ENCODE measurements around the gene WDR88. TPM values are rescaled to one million over a fixed set of nuclear protein-coding genes. Genes with fewer than 3 reads are reported as not detected.

WDR88 gene
- total RNA-seq, 2 donors from 2014 or later = not detected

GRCh38 chr19:33206261-33207039 is 74.5 kb downstream of the WDR88 start:
- intact Hi-C loops (cut with DNase I) = no loop called here
- Histone ChIP-seq H3K27me3 (no peaks in the 10 kb centered on the region), H3K27ac (no peak overlapping the region), H3K4me1 (no peaks in the 10 kb centered on the region), H3K4me3 (no peak overlapping the region), H3K36me3 (replicated peaks in 1 of 2; ENCODE audit: insufficient read depth in 1 of 2, low read depth in 2 of 2) (no peaks in the 10 kb centered on the region), H3K9me3 (no peaks in the 10 kb centered on the region)
- no peak for ATAC-seq
- TF ChIP-seq, protein P1, sequence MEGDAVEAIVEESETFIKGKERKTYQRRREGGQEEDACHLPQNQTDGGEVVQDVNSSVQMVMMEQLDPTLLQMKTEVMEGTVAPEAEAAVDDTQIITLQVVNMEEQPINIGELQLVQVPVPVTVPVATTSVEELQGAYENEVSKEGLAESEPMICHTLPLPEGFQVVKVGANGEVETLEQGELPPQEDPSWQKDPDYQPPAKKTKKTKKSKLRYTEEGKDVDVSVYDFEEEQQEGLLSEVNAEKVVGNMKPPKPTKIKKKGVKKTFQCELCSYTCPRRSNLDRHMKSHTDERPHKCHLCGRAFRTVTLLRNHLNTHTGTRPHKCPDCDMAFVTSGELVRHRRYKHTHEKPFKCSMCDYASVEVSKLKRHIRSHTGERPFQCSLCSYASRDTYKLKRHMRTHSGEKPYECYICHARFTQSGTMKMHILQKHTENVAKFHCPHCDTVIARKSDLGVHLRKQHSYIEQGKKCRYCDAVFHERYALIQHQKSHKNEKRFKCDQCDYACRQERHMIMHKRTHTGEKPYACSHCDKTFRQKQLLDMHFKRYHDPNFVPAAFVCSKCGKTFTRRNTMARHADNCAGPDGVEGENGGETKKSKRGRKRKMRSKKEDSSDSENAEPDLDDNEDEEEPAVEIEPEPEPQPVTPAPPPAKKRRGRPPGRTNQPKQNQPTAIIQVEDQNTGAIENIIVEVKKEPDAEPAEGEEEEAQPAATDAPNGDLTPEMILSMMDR (IDR thresholded peaks at IDR 0.05) = no peak
- no peak for TF ChIP-seq POLR2A (IDR thresholded peaks at IDR 0.05)
- WGBS, 2 donors = 96 to 99% methylated on average over 16 to 37 of the region's 38 CpGs
- no peak for DNase-seq

DNA sequence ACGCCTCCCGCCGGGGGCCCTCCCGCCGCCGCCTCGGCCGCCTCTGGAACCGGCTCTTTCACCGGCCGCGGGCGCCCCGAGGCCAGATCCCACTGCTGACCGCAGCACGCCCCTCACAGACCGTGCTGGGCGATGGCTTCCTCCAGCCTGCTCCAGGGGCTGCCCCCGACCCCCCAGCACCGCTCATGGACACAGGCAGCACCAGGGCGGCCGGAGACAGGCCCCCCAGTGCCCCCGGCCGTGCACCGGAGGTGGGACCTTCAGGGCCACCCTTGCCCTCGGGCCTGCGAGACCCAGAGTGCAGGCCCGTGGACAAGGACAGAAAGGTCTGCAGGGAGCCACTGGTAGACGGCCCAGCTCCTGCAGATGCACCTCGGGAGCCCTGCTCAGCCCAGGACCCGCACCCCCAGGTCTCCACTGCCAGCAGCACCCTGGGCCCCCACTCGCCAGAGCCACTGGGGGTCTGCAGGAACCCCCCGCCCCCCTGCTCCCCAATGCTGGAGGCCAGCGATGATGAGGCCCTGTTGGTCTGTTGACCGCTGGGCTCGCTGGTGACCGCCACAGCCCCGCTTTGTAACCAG is 75.2 kb downstream of the WDR88 start:
- H3K4me3 ChIP-seq = no peak overlapping the region
- no peaks in the 10 kb centered on the region for H3K36me3 ChIP-seq (replicated peaks in 1 of 2; ENCODE audit: insufficient read depth in 1 of 2, low read depth in 2 of 2)
- no peak for DNase-seq
- H3K9me3 ChIP-seq = no peaks in the 10 kb centered on the region
- 90 to 91% methylated on average over 9 to 33 of the region's 38 CpGs for WGBS, 2 donors
- intact Hi-C loops (cut with DNase I) = no loop called here
- TF ChIP-seq POLR2A (IDR thresholded peaks at IDR 0.05) = no peak
- TF ChIP-seq, protein P1 (IDR thresholded peaks at IDR 0.05) = no peak
- ATAC-seq = no peak
- no peaks in the 10 kb centered on the region for H3K27me3 ChIP-seq
- no peak overlapping the region for H3K27ac ChIP-seq
- H3K4me1 ChIP-seq = no peaks in the 10 kb centered on the region

DNA sequence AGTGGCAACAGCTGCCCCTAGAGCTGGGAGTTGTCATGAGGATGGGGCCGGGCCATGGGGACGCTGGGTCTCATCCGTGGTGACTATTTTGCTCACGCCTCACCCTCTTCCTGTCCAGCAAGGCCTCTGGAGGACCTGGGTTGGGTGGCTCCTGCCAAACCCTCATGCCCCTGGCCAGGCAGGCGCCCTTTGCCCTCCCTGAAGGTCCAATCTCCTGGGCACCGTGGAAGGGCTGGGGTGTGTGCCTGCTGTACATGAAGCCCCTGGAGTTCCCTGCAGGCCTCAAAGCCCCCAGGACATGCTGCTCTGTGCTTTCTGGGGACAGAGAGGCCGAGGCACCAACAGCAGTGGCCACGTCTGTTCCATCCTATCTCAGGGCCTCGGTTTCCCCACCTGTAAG is 76.0 kb downstream of the WDR88 start:
- WGBS, 2 donors = 89 to 96% methylated on average over 4 to 9 of the region's 9 CpGs
- Histone ChIP-seq H3K36me3 (replicated peaks in 1 of 2; ENCODE audit: insufficient read depth in 1 of 2, low read depth in 2 of 2) (no peaks in the 10 kb centered on the region), H3K27me3 (no peaks in the 10 kb centered on the region), H3K9me3 (no peaks in the 10 kb centered on the region), H3K4me1 (peaks cover 1% of the 10 kb centered on the region), H3K27ac (no peak overlapping the region), H3K4me3 (no peak overlapping the region)
- intact Hi-C loops (cut with DNase I) = no loop called here
- DNase-seq (no peak), ATAC-seq (no peak)
- TF ChIP-seq, protein P1 (IDR thresholded peaks at IDR 0.05) = no peak
- no peak for TF ChIP-seq POLR2A (IDR thresholded peaks at IDR 0.05)

GRCh38 chr19:33208371-33208895 is 76.5 kb downstream of the WDR88 start:
- peaks cover 5% of the 10 kb centered on the region for H3K4me1 ChIP-seq
- H3K27ac ChIP-seq = no peak overlapping the region
- no peaks in the 10 kb centered on the region for H3K36me3 ChIP-seq (replicated peaks in 1 of 2; ENCODE audit: insufficient read depth in 1 of 2, low read depth in 2 of 2)
- H3K27me3 ChIP-seq = no peaks in the 10 kb centered on the region
- intact Hi-C loops (cut with DNase I) = no loop called here
- H3K4me3 ChIP-seq = no peak overlapping the region
- no peak for DNase-seq
- no peak for TF ChIP-seq POLR2A (IDR thresholded peaks at IDR 0.05)
- TF ChIP-seq, protein P1 (IDR thresholded peaks at IDR 0.05) = no peak
- no peaks in the 10 kb centered on the region for H3K9me3 ChIP-seq
- 68 to 70% methylated on average over 5 to 11 of the region's 11 CpGs for WGBS, 2 donors
- ATAC-seq = no peak

All from body of pancreas (tissue), 4 donors.